Activated T-helper 1 cell treated with anti-CD3 and anti-CD28 coated beads, Interleukin-2, amount 50 U/mL, for 16 hours (primary cell): ENCODE measurements around the gene EHD1.

Experiments used
- DNase-seq, 2 donors: peaks; one replicate each; pipeline ENCODE4 v3.0.0-alpha.2; 2020; ENCODE audit warnings: low read depth in 1 of 2, low spot score in 1 of 2

EHD1 gene

GRCh38 chr11:64910451-64911093 is 32.2 kb upstream of the EHD1 start:
- no peak for DNase-seq

GRCh38 chr11:64909653-64910343 is 31.4 kb upstream of the EHD1 start:
- DNase-seq, result no peak

GRCh38 chr11:64908766-64909165 is 30.3 kb upstream of the EHD1 start:
- DNase-seq, result no peak

- no peak for DNase-seq
Measured at GRCh38 chr11:64906314-64906635, 27.9 kb upstream of the EHD1 start.

- no peak for DNase-seq
Measured at GRCh38 chr11:64905516-64906313, 27.3 kb upstream of the EHD1 start.

- no peak for DNase-seq
Measured at GRCh38 chr11:64903291-64903833, 24.9 kb upstream of the EHD1 start.

GRCh38 chr11:64902102-64902900 is 23.9 kb upstream of the EHD1 start:
- no peak for DNase-seq

GRCh38 chr11:64900774-64901173 is 22.4 kb upstream of the EHD1 start:
- no peak for DNase-seq

GRCh38 chr11:64900263-64900678 is 21.9 kb upstream of the EHD1 start:
- DNase-seq, result peak; percentile 37 to 64

GRCh38 chr11:64898541-64898940 is 20.1 kb upstream of the EHD1 start:
- no peak for DNase-seq

GRCh38 chr11:64898076-64898445 is 19.6 kb upstream of the EHD1 start:
- no peak for DNase-seq

GRCh38 chr11:64897381-64898075 is 19.1 kb upstream of the EHD1 start:
- DNase-seq, result no peak

- no peak for DNase-seq
Measured at GRCh38 chr11:64896448-64897022, 18.1 kb upstream of the EHD1 start.

- DNase-seq, result no peak
Measured at GRCh38 chr11:64894812-64895452, 16.5 kb upstream of the EHD1 start.

GRCh38 chr11:64894070-64894811 is 15.8 kb upstream of the EHD1 start:
- peak; percentile 83 to 87 for DNase-seq

GRCh38 chr11:64893194-64894069 is 15.0 kb upstream of the EHD1 start:
- no peak for DNase-seq

GRCh38 chr11:64892838-64893193 is 14.4 kb upstream of the EHD1 start:
- no peak for DNase-seq

- no peak for DNase-seq
Measured at GRCh38 chr11:64892411-64892831, 14.0 kb upstream of the EHD1 start.
